SH-SY5Y (cell line): ENCODE data around the gene MARK4.

ENCODE experiments used
- GATA2 ChIP-seq: IDR thresholded peaks from 2 replicates; pipeline ENCODE4 v1.6.1; 2011; ENCODE audit warnings: mild to moderate bottlenecking, low read depth, low read length
- GATA3 ChIP-seq: IDR thresholded peaks from 2 replicates; pipeline ENCODE4 v1.6.1; 2011; ENCODE audit warnings: low read depth, mild to moderate bottlenecking, low read length, moderate library complexity

GRCh38 chr19:45276284-45276687 is 25.2 kb downstream of the MARK4 start:
- no peak for TF ChIP-seq GATA3
- no peak for TF ChIP-seq GATA2
